Endothelial cell of umbilical vein (primary cell): ENCODE measurements around the gene FMNL2. TPM values are rescaled to one million over a fixed set of nuclear protein-coding genes. Genes with fewer than 3 reads are reported as not detected.

ENCODE experiments used
- BruUV-seq: library from RNA; stranded (reverse); fragments of 400-500 nt; replicated peaks from 2 replicates; lab custom pipeline; 2021; lab: Mats Ljungman, UMichigan
- CTCF ChIA-PET: fragments of 300-600, 350-600 bp; sonication (Branson Sonifier 250); formaldehyde crosslinking; loops from one replicate; lab custom pipeline; 2021; ENCODE audit warnings: antibody characterized with exemption, inconsistent platforms; lab: Charles Lee
- POLR2A ChIA-PET: fragments of 300-600, 350-600 bp; sonication (Branson Sonifier 250); formaldehyde crosslinking; loops from one replicate; lab custom pipeline; 2021; ENCODE audit warnings: antibody characterized with exemption, inconsistent platforms; lab: Charles Lee
- DNase-seq: peaks from one replicate; pipeline ENCODE4 v3.0.0-alpha.2; 2011; ENCODE audit warnings: low read depth, low spot score
- FAIRE-seq: peaks from 2 replicates; lab custom pipeline; 2011; peaks lifted over from hg19 to GRCh38; lab: Jason Lieb, UNC
- H2AFZ ChIP-seq: 2 replicates; pipeline ENCODE4 v1.6.0; 2012; ENCODE audit warnings: low read depth, low read length, control low read depth, inconsistent platforms
- H3K27ac ChIP-seq: 2 replicates; pipeline ENCODE4 v1.5.1; 2011; ENCODE audit warnings: low read depth, mild to moderate bottlenecking, control low read depth, low read length, moderate library complexity; ENCODE audit not compliant: insufficient read depth
- H3K27me3 ChIP-seq, 2 experiments: 2 replicates each; pipeline versions ENCODE4 v1.6.0 to v1.6.1; 2011; ENCODE audit warnings: low read length in 2 of 2, mixed read lengths in 1 of 2; ENCODE audit not compliant: control insufficient read depth in 2 of 2, insufficient read depth in 2 of 2
- H3K36me3 ChIP-seq, 2 experiments: 2 replicates in 1 of 2; 3 replicates in 1 of 2; pipeline ENCODE4 v1.5.1; 2011; ENCODE audit warnings: low read length in 2 of 2, mild to moderate bottlenecking in 1 of 2, moderate library complexity in 1 of 2; ENCODE audit not compliant: control insufficient read depth in 2 of 2, insufficient read depth in 2 of 2; ENCODE audit errors: extremely low read depth in 1 of 2
- H3K4me1 ChIP-seq: 3 replicates; pipeline ENCODE4 v1.5.1; 2011; ENCODE audit warnings: mild to moderate bottlenecking, low read length; ENCODE audit not compliant: control insufficient read depth, insufficient read depth; ENCODE audit errors: extremely low read depth
- H3K4me2 ChIP-seq: 2 replicates; pipeline ENCODE4 v1.6.1; 2011; ENCODE audit warnings: low read length, control low read depth, mixed read lengths; ENCODE audit not compliant: insufficient read depth
- H3K4me3 ChIP-seq, 3 experiments: fragments of 200-600 bp in 1 of 3; sonication (generic), shearing (Covaris generic) in 1 of 3; replicated peaks in 1 of 3; 2 replicates each; pipeline ENCODE4 v1.5.1; 2011 to 2016; ENCODE audit warnings: control low read depth in 3 of 3, low read length in 3 of 3, mild to moderate bottlenecking in 2 of 3, inconsistent platforms in 1 of 3, low read depth in 1 of 3, moderate library complexity in 1 of 3; ENCODE audit not compliant: insufficient read depth in 1 of 3
- H3K79me2 ChIP-seq: 2 replicates; pipeline ENCODE4 v1.6.0; 2012; ENCODE audit warnings: low read length, inconsistent platforms; ENCODE audit not compliant: control insufficient read depth, insufficient read depth
- H3K9ac ChIP-seq: replicated peaks from 2 replicates; pipeline ENCODE3; 2011; ENCODE audit warnings: low read length, control low read depth; ENCODE audit not compliant: insufficient read depth; ENCODE audit errors: extremely low read depth
- H3K9me1 ChIP-seq: replicated peaks from 3 replicates; pipeline ENCODE4 v1.6.0; 2011; ENCODE audit warnings: mild to moderate bottlenecking, low read length; ENCODE audit not compliant: control insufficient read depth, insufficient read depth; ENCODE audit errors: extremely low read depth
- H3K9me3 ChIP-seq: replicated peaks from 2 replicates; pipeline ENCODE4 v1.5.1; 2012; ENCODE audit warnings: low read length, inconsistent platforms; ENCODE audit not compliant: control insufficient read depth, insufficient read depth
- H4K20me1 ChIP-seq: replicated peaks from 2 replicates; pipeline ENCODE3; 2011; ENCODE audit warnings: mild to moderate bottlenecking, low read length; ENCODE audit not compliant: control insufficient read depth, insufficient read depth; ENCODE audit errors: extremely low read depth
- CTCF ChIP-seq, 2 donors: IDR thresholded peaks; 1 replicate in 1 of 2; 2 replicates in 1 of 2; pipeline ENCODE4 v1.5.1; 2011; ENCODE audit warnings: low read length in 2 of 2, mild to moderate bottlenecking in 2 of 2, moderate library complexity in 2 of 2, control low read depth in 1 of 2, inconsistent platforms in 1 of 2, low read depth in 1 of 2; ENCODE audit not compliant: insufficient read depth in 1 of 2; ENCODE audit errors: extremely low read depth in 1 of 2
- EZH2 ChIP-seq: IDR thresholded peaks from 2 replicates; pipeline ENCODE4 v1.6.1; 2012; ENCODE audit warnings: borderline replicate concordance, low read depth, mild to moderate bottlenecking, moderate library complexity, low read length, inconsistent platforms; ENCODE audit not compliant: severe bottlenecking
- FOS ChIP-seq: IDR thresholded peaks from 2 replicates; pipeline ENCODE4 v1.6.1; 2011; ENCODE audit warnings: mild to moderate bottlenecking, low read length, moderate library complexity, borderline replicate concordance; ENCODE audit not compliant: insufficient read depth
- GATA2 ChIP-seq: IDR thresholded peaks from 2 replicates; pipeline ENCODE4 v1.7.0; 2011; ENCODE audit warnings: low read depth, mild to moderate bottlenecking, moderate library complexity, mixed read lengths, low read length; ENCODE audit not compliant: insufficient read length, insufficient read depth
- JUN ChIP-seq: IDR thresholded peaks from 2 replicates; pipeline ENCODE4 v1.6.1; 2011; ENCODE audit warnings: borderline replicate concordance, low read depth; ENCODE audit not compliant: insufficient read length, insufficient read depth
- MAX ChIP-seq: IDR thresholded peaks from 2 replicates; pipeline ENCODE4 v1.6.1; 2011; ENCODE audit not compliant: insufficient read depth, insufficient read length
- MYC ChIP-seq: IDR thresholded peaks from one replicate; pipeline ENCODE4 v1.6.1; 2011; ENCODE audit warnings: mild to moderate bottlenecking, low read depth, low read length
- POLR2A ChIP-seq: IDR thresholded peaks from 2 replicates; pipeline ENCODE4 v1.6.1; 2012; ENCODE audit warnings: low read depth, mild to moderate bottlenecking, control low read depth, low read length
- POLR2AphosphoS5 ChIP-seq: IDR thresholded peaks from 2 replicates; pipeline ENCODE4 v1.6.1; 2012; ENCODE audit warnings: low read depth, mild to moderate bottlenecking, control low read depth, low read length, moderate library complexity; ENCODE audit not compliant: insufficient read depth
- dilution Hi-C: fragments of 300-500 bp; cut with MboI; formaldehyde crosslinking; loops from one replicate; pipeline ENCODE4 v1.15.0; 2019; ENCODE audit warnings: low sequenced_read_pairs; ENCODE audit not compliant: extremely low pct_ligation_motif_present
- intact Hi-C: fragments of 100-400 bp; cut with micrococcal nuclease; formaldehyde crosslinking; loops from one replicate; pipeline ENCODE4 v1.10.0; 2022
- polyA plus RNA-seq, 4 experiments: library from polyadenylated mRNA; depleted of rRNA in 3 of 4; stranded (reverse) in 3 of 4; unstranded in 1 of 4; fragments of >200 nt; gene quantifications; 2 replicates each; pipeline versions ENCODE4 v1.2.1 to v1.2.3, GENCODE V29; 2011 to 2012; ENCODE audit warnings: missing spikeins in 1 of 4
- total RNA-seq: library from RNA; stranded (reverse); gene quantifications from 2 replicates; pipeline ENCODE4 v1.2.3, GENCODE V29; 2021

The FMNL2 gene
- total and polyA plus RNA-seq, 2 donors (not counting 3 experiments of a cell fraction or from before 2014, with no cell fraction given) = 8.3 to 28.0 TPM

- no peak overlapping the region for H3K4me3 ChIP-seq
- peak; percentile 43 for FAIRE-seq
Observed at GRCh38 chr2:152468899-152469692, 134.1 kb downstream of the FMNL2 start.

More at GRCh38 chr2:152468899-152469692, 134.1 kb downstream of the FMNL2 start:
- Histone ChIP-seq H3K9me1 (no peaks in the 10 kb centered on the region), H4K20me1 (peaks cover 1% of the 10 kb centered on the region), H3K9me3 (no peaks in the 10 kb centered on the region), H3K27me3 (no peaks in the 10 kb centered on the region), H3K9ac (no peak overlapping the region), H2AFZ (peak overlapping the region; percentile 77), H3K4me1 (peaks cover 10% of the 10 kb centered on the region), H3K4me2 (peak overlapping the region; percentile 69), H3K27ac (no peak overlapping the region), H3K79me2 (peaks cover 31% of the 10 kb centered on the region), H3K36me3 (no peaks in the 10 kb centered on the region)
- ChIA-PET POLR2A (no interaction called here), CTCF (interaction anchor here (0.6 to 3.1 kb wide), 7 partner anchors 14 to 137 kb away, joined by 3 to 12 read pairs (median 3); no protein-coding TSS in a partner anchor)
- TF ChIP-seq MAX (no peak), CTCF (IDR thresholded peaks at IDR 0.05; ENCODE audit: extremely low read depth in 1 of 2, insufficient read depth in 1 of 2, low read depth in 1 of 2, low read length in 2 of 2) (no peak), MYC (no peak), GATA2 (no peak), EZH2 (no peak), POLR2A (no peak), FOS (no peak), POLR2AphosphoS5 (no peak), JUN (no peak)
- no TSS peak for BruUV-seq
- dilution Hi-C loops (no loop called here), intact Hi-C loops (no loop called here)
- DNase-seq = peak; percentile 48
